Keratinocyte (primary cell): ENCODE data around the gene C1orf52. TPM values are rescaled to one million over a fixed set of nuclear protein-coding genes. Genes with fewer than 3 reads are reported as not detected.

Experiments used
- DNase-seq: peaks from one replicate; pipeline ENCODE4 v3.0.0-alpha.2; 2011; ENCODE audit warnings: low read depth, missing footprints, low spot score
- FAIRE-seq: peaks from 2 replicates; lab custom pipeline; 2011; peaks lifted over from hg19 to GRCh38; lab: Jason Lieb, UNC
- H2AFZ ChIP-seq: 2 replicates; pipeline ENCODE4 v1.6.0; 2012; ENCODE audit warnings: low read length, control low read depth, inconsistent platforms; ENCODE audit not compliant: control insufficient read depth
- H3K27ac ChIP-seq: 2 replicates; pipeline ENCODE4 v1.5.1; 2011; ENCODE audit warnings: low read length; ENCODE audit not compliant: control insufficient read depth, insufficient read depth
- H3K27me3 ChIP-seq: 3 replicates; pipeline ENCODE4 v1.6.0; 2011; ENCODE audit warnings: low read length; ENCODE audit not compliant: control insufficient read depth, insufficient read depth; ENCODE audit errors: extremely low read depth
- H3K36me3 ChIP-seq, 2 experiments: 2 replicates in 1 of 2; 3 replicates in 1 of 2; pipeline ENCODE4 v1.5.1; 2011; ENCODE audit warnings: low read length in 2 of 2, mild to moderate bottlenecking in 1 of 2; ENCODE audit not compliant: control insufficient read depth in 2 of 2, insufficient read depth in 2 of 2; ENCODE audit errors: extremely low read depth in 1 of 2
- H3K4me1 ChIP-seq: 3 replicates; pipeline ENCODE4 v1.5.1; 2011; ENCODE audit warnings: low read length; ENCODE audit not compliant: control insufficient read depth, insufficient read depth; ENCODE audit errors: extremely low read depth
- H3K4me2 ChIP-seq: 3 replicates; pipeline ENCODE4 v1.6.0; 2011; ENCODE audit warnings: low read depth, low read length; ENCODE audit not compliant: control insufficient read depth, insufficient read depth; ENCODE audit errors: extremely low read depth
- H3K4me3 ChIP-seq, 3 experiments: fragments of 200-600 bp in 1 of 3; sonication (generic) in 1 of 3; 2 replicates in 2 of 3; 3 replicates in 1 of 3; pipeline ENCODE4 v1.5.1; 2011 to 2016; ENCODE audit warnings: low read length in 3 of 3, mild to moderate bottlenecking in 3 of 3, control low read depth in 2 of 3, inconsistent platforms in 1 of 3, low read depth in 1 of 3, mixed read lengths in 1 of 3, mixed run types in 1 of 3, moderate library complexity in 1 of 3; ENCODE audit not compliant: control insufficient read depth in 2 of 3, insufficient read depth in 2 of 3; ENCODE audit errors: extremely low read depth in 1 of 3
- H3K79me2 ChIP-seq: 2 replicates; pipeline ENCODE4 v1.6.0; 2012; ENCODE audit warnings: low read length; ENCODE audit not compliant: control insufficient read depth, insufficient read depth
- H3K9ac ChIP-seq: 3 replicates; pipeline ENCODE4 v1.6.0; 2011; ENCODE audit warnings: low read length; ENCODE audit not compliant: control insufficient read depth, insufficient read depth; ENCODE audit errors: extremely low read depth
- H3K9me1 ChIP-seq: 3 replicates; pipeline ENCODE4 v1.6.0; 2011; ENCODE audit warnings: low read length; ENCODE audit not compliant: control insufficient read depth, insufficient read depth; ENCODE audit errors: extremely low read depth
- H3K9me3 ChIP-seq: 2 replicates; pipeline ENCODE4 v1.5.1; 2012; ENCODE audit warnings: low read depth, low read length; ENCODE audit not compliant: control insufficient read depth
- H4K20me1 ChIP-seq: 3 replicates; pipeline ENCODE4 v1.6.0; 2011; ENCODE audit warnings: low read length; ENCODE audit not compliant: control insufficient read depth, insufficient read depth; ENCODE audit errors: extremely low read depth
- EZH2 ChIP-seq: IDR thresholded peaks from one replicate; pipeline ENCODE4 v1.6.1; 2012; ENCODE audit warnings: inconsistent platforms, mild to moderate bottlenecking, low read length, moderate library complexity
- dilution Hi-C: fragments of 300-500 bp; cut with MboI; formaldehyde crosslinking; loops from one replicate; pipeline ENCODE4 v1.7.0; 2020; ENCODE audit warnings: low sequenced_read_pairs; ENCODE audit not compliant: extremely low pct_ligation_motif_present
- polyA plus RNA-seq, 5 experiments: library from polyadenylated mRNA; depleted of rRNA in 3 of 5; stranded (reverse) in 3 of 5; stranded (forward) in 1 of 5; unstranded in 1 of 5; fragments of >200 nt; gene quantifications; 1 replicate in 1 of 5; 2 replicates in 3 of 5; 3 replicates in 1 of 5; pipeline versions ENCODE4 v1.2.1 to v1.2.3, GENCODE V29; 2011 to 2012; ENCODE audit warnings: missing spikeins in 2 of 5, low read depth in 1 of 5, low replicate concordance in 1 of 5
- small RNA-seq, 3 experiments: library from RNA; depleted of rRNA; stranded (forward); fragments of <200 nt; gene quantifications; one replicate each; pipeline ENCODE3, GENCODE V24; 2012; ENCODE audit warnings: low read depth in 3 of 3, low replicate concordance in 1 of 3; ENCODE audit not compliant: insufficient read length in 3 of 3
- TF ChIP-seq, protein P1 (sequence below), 3 experiments: IDR thresholded peaks in 1 of 3; conservative IDR thresholded peaks in 1 of 3; optimal IDR thresholded peaks in 1 of 3; 2 replicates in 2 of 3; 3 replicates in 1 of 3; pipeline versions ENCODE3 to v1.5.1; 2011; ENCODE audit warnings: low read length in 3 of 3, mild to moderate bottlenecking in 3 of 3, moderate library complexity in 2 of 3, control low read depth in 1 of 3, inconsistent platforms in 1 of 3; ENCODE audit not compliant: insufficient read depth in 2 of 3; ENCODE audit errors: extremely low read depth in 1 of 3

The C1orf52 gene
- polyA plus RNA-seq, 1 donor (not counting 4 experiments of a cell fraction or from before 2014, with no cell fraction given): 27.3 TPM

- H2AFZ ChIP-seq: peak overlapping the region; percentile 97
- no peak for FAIRE-seq
- no peak for TF ChIP-seq EZH2
- TF ChIP-seq, protein P1, sequence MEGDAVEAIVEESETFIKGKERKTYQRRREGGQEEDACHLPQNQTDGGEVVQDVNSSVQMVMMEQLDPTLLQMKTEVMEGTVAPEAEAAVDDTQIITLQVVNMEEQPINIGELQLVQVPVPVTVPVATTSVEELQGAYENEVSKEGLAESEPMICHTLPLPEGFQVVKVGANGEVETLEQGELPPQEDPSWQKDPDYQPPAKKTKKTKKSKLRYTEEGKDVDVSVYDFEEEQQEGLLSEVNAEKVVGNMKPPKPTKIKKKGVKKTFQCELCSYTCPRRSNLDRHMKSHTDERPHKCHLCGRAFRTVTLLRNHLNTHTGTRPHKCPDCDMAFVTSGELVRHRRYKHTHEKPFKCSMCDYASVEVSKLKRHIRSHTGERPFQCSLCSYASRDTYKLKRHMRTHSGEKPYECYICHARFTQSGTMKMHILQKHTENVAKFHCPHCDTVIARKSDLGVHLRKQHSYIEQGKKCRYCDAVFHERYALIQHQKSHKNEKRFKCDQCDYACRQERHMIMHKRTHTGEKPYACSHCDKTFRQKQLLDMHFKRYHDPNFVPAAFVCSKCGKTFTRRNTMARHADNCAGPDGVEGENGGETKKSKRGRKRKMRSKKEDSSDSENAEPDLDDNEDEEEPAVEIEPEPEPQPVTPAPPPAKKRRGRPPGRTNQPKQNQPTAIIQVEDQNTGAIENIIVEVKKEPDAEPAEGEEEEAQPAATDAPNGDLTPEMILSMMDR (optimal IDR thresholded peaks at IDR 0.05 in 1 of 3, IDR thresholded peaks at IDR 0.05 in 1 of 3, conservative IDR thresholded peaks at IDR 0.05 in 1 of 3; ENCODE audit: extremely low read depth in 1 of 3, insufficient read depth in 2 of 3, low read length in 3 of 3): no peak
Observed at GRCh38 chr1:85201340-85202091, 57.9 kb downstream of the C1orf52 start.

GRCh38 chr1:85200463-85201339, 58.8 kb downstream of the C1orf52 start, which contains the start of gene SYDE2:
SYDE2 (minus strand) TSS chr1:85201016; CDS start chr1:85200996, 20 bp downstream.
- Histone ChIP-seq H3K4me1 (peaks cover 23% of the 10 kb centered on the region), H3K4me2 (peak within 1 kb of the TSS; percentile 86), H3K27me3 (no peaks in the 10 kb centered on the region), H3K9me3 (no peaks in the 10 kb centered on the region), H3K4me3 (peak within 1 kb of the TSS; percentile 81 to 94 (median 91)), H3K79me2 (peaks cover 9% of the 10 kb centered on the region), H2AFZ (peak within 1 kb of the TSS; percentile 97), H4K20me1 (no peaks in the 10 kb centered on the region), H3K27ac (peak within 1 kb of the TSS; percentile 67), H3K9me1 (no peaks in the 10 kb centered on the region), H3K9ac (peak within 1 kb of the TSS; percentile 78), H3K36me3 (no peaks in the 10 kb centered on the region)
- dilution Hi-C loops: no loop called here
- FAIRE-seq (no peak), DNase-seq (no peak)
- TF ChIP-seq, protein P1 (optimal IDR thresholded peaks at IDR 0.05 in 1 of 3, IDR thresholded peaks at IDR 0.05 in 1 of 3, conservative IDR thresholded peaks at IDR 0.05 in 1 of 3; ENCODE audit: extremely low read depth in 1 of 3, insufficient read depth in 2 of 3, low read length in 3 of 3): no peak
- no peak for TF ChIP-seq EZH2

More at GRCh38 chr1:85201340-85202091, 57.9 kb downstream of the C1orf52 start:
- H3K27ac ChIP-seq: peak overlapping the region; percentile 67
- H3K9me1 ChIP-seq: no peaks in the 10 kb centered on the region
- H3K36me3 ChIP-seq: no peaks in the 10 kb centered on the region
- peak overlapping the region; percentile 86 for H3K4me2 ChIP-seq
- peaks cover 23% of the 10 kb centered on the region for H3K4me1 ChIP-seq
- H3K79me2 ChIP-seq: peaks cover 9% of the 10 kb centered on the region
- no peaks in the 10 kb centered on the region for H3K9me3 ChIP-seq
- dilution Hi-C loops: no loop called here
- no peaks in the 10 kb centered on the region for H3K27me3 ChIP-seq
- DNase-seq: no peak
- peak overlapping the region; percentile 81 to 94 (median 91) for H3K4me3 ChIP-seq
- H4K20me1 ChIP-seq: no peaks in the 10 kb centered on the region
- peak overlapping the region; percentile 78 for H3K9ac ChIP-seq

Small RNA genes lying within 50 kb of the gene (small RNA-seq; reads per million reads assigned to genes)
- gene RF00019: 0 reads per million in 3 experiments

Other genes with a start within 250 kb of the C1orf52 start
- 5.5 to 16.2 TPM (median 15.4 TPM) in 3 replicates for gene MCOLN3, start 211.2 kb downstream of the C1orf52 start, polyA plus RNA-seq
- 1.4 to 1.8 TPM (median 1.7 TPM) in 3 replicates for gene SYDE2, start 58.6 kb downstream of the C1orf52 start, polyA plus RNA-seq
- 11.4 to 22.4 TPM (median 19.7 TPM) in 3 replicates for gene BCL10, start 17.0 kb upstream of the C1orf52 start, polyA plus RNA-seq
- gene DDAH1, start 205.5 kb upstream of the C1orf52 start, polyA plus RNA-seq: 2.3 to 7.5 TPM (median 5.8 TPM) in 3 replicates